Neural progenitor cell (in vitro differentiated cells): ENCODE data around the gene PRPH. TPM values are rescaled to one million over a fixed set of nuclear protein-coding genes. Genes with fewer than 3 reads are reported as not detected.

ENCODE experiments used
- DNase-seq: peaks from one replicate; pipeline ENCODE4 v3.0.0-alpha.2; 2016; ENCODE audit warnings: low spot score
- H2AFZ ChIP-seq: fragments of 200-600 bp; sonication (generic); replicated peaks from 2 replicates; pipeline ENCODE4 v1.6.1; 2016; ENCODE audit warnings: antibody characterized with exemption
- H3F3A ChIP-seq: fragments of 200-600 bp; sonication (generic); 2 replicates; pipeline ENCODE4 v1.6.1; 2016; ENCODE audit warnings: antibody characterized with exemption, low read depth
- H3K27ac ChIP-seq: fragments of 200-600 bp; sonication (generic); 2 replicates; pipeline ENCODE4 v1.5.1; 2016; ENCODE audit warnings: mild to moderate bottlenecking
- H3K27me3 ChIP-seq: fragments of 200-600 bp; sonication (generic); 2 replicates; pipeline ENCODE4 v1.6.1; 2016; ENCODE audit warnings: mild to moderate bottlenecking, moderate library complexity
- H3K36me3 ChIP-seq: fragments of 200-600 bp; sonication (generic); 2 replicates; pipeline ENCODE4 v1.5.1; 2016
- H3K4me1 ChIP-seq: fragments of 200-600 bp; sonication (generic); 2 replicates; pipeline ENCODE4 v1.6.1; 2016; ENCODE audit warnings: mixed run types
- H3K4me2 ChIP-seq: fragments of 200-600 bp; sonication (generic); 2 replicates; pipeline ENCODE4 v1.6.1; 2016
- H3K4me3 ChIP-seq: fragments of 200-600 bp; sonication (generic); 2 replicates; pipeline ENCODE4 v1.5.1; 2016
- H3K79me2 ChIP-seq: fragments of 200-600 bp; sonication (generic); 2 replicates; pipeline ENCODE4 v1.6.1; 2016; ENCODE audit warnings: low read depth
- H3K9ac ChIP-seq: fragments of 200-600 bp; sonication (generic); 2 replicates; pipeline ENCODE4 v1.6.1; 2016
- H3K9me3 ChIP-seq: fragments of 200-600 bp; sonication (generic); 2 replicates; pipeline ENCODE4 v1.5.1; 2016; ENCODE audit warnings: low read depth
- H4K20me1 ChIP-seq: fragments of 200-600 bp; sonication (generic); 2 replicates; pipeline ENCODE4 v1.6.1; 2016; ENCODE audit warnings: low read depth
- H3K27ac Mint-ChIP-seq: 3 replicates; pipeline ENCODE4 v1.8.0; 2021; ENCODE audit warnings: mixed read lengths
- H3K27me3 Mint-ChIP-seq: 2 replicates; pipeline ENCODE4 v1.8.0; 2022; ENCODE audit warnings: low read depth, mild to moderate bottlenecking, inconsistent platforms, moderate library complexity, mixed read lengths; ENCODE audit not compliant: insufficient read depth
- H3K36me3 Mint-ChIP-seq: 3 replicates; pipeline ENCODE4 v1.8.0; 2021; ENCODE audit warnings: mixed read lengths
- H3K4me1 Mint-ChIP-seq: 3 replicates; pipeline ENCODE4 v1.8.0; 2021; ENCODE audit warnings: mixed read lengths
- H3K4me3 Mint-ChIP-seq: 3 replicates; pipeline ENCODE4 v1.8.0; 2021; ENCODE audit warnings: mild to moderate bottlenecking, moderate library complexity, mixed read lengths
- H3K9me3 Mint-ChIP-seq: 3 replicates; pipeline ENCODE4 v1.8.0; 2020; ENCODE audit warnings: mixed read lengths
- EZH2 ChIP-seq: fragments of 200-600 bp; sonication (generic); IDR thresholded peaks from 2 replicates; pipeline ENCODE4 v1.6.1; 2017; ENCODE audit warnings: antibody characterized with exemption, mild to moderate bottlenecking, moderate library complexity
- EZH2phosphoT487 ChIP-seq: fragments of 200-600 bp; sonication (generic); IDR thresholded peaks from 2 replicates; pipeline ENCODE4 v1.6.1; 2017; ENCODE audit warnings: antibody characterized with exemption
- total RNA-seq: library from RNA; depleted of rRNA; stranded (reverse); fragments of >200 nt; gene quantifications from 2 replicates; pipeline ENCODE4 v1.2.3, GENCODE V29; 2015; ENCODE audit warnings: low replicate concordance
- TF ChIP-seq, protein P1 (sequence below): fragments of 200-600 bp; sonication (generic); IDR thresholded peaks from 2 replicates; pipeline ENCODE4 v1.5.1; 2017; ENCODE audit warnings: antibody characterized with exemption, mild to moderate bottlenecking

Gene PRPH
- total RNA-seq, 1 donor from 2014 or later, result not detected

DNA sequence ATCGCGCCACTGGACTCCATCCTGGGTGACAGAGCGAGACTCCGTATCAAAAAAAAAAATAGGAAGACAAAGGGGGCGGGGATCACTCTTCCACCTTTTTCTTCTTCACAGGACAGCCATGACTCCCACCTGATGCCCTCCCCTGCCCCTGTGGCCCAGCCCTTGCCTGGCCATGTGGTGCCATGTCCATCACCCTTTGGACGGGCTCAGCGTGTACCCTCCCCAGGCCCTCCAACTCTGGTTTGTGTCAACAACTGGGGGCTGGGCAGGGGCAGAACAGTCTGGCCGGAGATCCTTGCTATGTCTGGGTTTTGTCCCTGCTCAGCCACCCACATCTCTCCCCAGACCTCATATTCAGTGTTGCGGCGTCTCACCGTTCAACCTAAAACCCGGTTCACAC lies 33.9 kb downstream of the PRPH start:
- Mint-ChIP-seq H3K27me3 (peaks cover 16% of the 10 kb centered on the region), H3K9me3 (no peaks in the 10 kb centered on the region), H3K36me3 (peaks cover 22% of the 10 kb centered on the region), H3K4me1 (peaks cover 6% of the 10 kb centered on the region), H3K27ac (no peak overlapping the region), H3K4me3 (no peak overlapping the region)
- H3K9ac ChIP-seq, result no peak overlapping the region
- H2AFZ ChIP-seq, result no peak overlapping the region
- no peak overlapping the region for H3K27ac ChIP-seq
- peaks cover 12% of the 10 kb centered on the region for H4K20me1 ChIP-seq
- no peak overlapping the region for H3K4me2 ChIP-seq
- no peaks in the 10 kb centered on the region for H3K9me3 ChIP-seq
- H3K27me3 ChIP-seq, result peaks cover 21% of the 10 kb centered on the region
- H3K4me1 ChIP-seq, result peaks cover 6% of the 10 kb centered on the region
- no peak for DNase-seq
- no peak for TF ChIP-seq EZH2phosphoT487
- no peak for TF ChIP-seq EZH2
- TF ChIP-seq, protein P1, sequence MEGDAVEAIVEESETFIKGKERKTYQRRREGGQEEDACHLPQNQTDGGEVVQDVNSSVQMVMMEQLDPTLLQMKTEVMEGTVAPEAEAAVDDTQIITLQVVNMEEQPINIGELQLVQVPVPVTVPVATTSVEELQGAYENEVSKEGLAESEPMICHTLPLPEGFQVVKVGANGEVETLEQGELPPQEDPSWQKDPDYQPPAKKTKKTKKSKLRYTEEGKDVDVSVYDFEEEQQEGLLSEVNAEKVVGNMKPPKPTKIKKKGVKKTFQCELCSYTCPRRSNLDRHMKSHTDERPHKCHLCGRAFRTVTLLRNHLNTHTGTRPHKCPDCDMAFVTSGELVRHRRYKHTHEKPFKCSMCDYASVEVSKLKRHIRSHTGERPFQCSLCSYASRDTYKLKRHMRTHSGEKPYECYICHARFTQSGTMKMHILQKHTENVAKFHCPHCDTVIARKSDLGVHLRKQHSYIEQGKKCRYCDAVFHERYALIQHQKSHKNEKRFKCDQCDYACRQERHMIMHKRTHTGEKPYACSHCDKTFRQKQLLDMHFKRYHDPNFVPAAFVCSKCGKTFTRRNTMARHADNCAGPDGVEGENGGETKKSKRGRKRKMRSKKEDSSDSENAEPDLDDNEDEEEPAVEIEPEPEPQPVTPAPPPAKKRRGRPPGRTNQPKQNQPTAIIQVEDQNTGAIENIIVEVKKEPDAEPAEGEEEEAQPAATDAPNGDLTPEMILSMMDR, result no peak
- peaks cover 21% of the 10 kb centered on the region for H3F3A ChIP-seq
- H3K79me2 ChIP-seq, result peaks cover 8% of the 10 kb centered on the region
- no peak overlapping the region for H3K4me3 ChIP-seq
- no peaks in the 10 kb centered on the region for H3K36me3 ChIP-seq

DNA sequence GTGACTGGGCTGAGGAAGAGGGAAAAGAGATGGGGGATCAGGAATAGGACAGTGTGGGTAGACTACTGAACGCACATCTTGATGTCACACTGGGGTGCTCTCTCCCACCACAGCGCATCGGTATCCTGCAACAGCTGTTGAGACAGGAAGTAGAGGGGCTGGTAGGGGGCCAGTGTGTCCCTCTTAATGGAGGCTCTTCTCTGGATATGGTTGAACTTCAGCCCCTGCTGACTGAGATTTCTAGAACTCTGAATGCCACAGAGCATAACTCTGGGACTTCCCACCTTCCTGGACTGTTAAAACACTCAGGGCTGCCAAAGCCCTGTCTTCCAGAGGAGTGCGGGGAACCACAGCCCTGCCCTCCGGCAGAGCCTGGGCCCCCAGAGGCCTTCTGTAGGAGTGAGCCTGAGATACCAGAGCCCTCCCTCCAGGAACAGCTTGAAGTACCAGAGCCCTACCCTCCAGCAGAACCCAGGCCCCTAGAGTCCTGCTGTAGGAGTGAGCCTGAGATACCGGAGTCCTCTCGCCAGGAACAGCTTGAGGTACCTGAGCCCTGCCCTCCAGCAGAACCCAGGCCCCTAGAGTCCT lies 35.2 kb downstream of the PRPH start:
- H3K4me3 Mint-ChIP-seq, result no peak overlapping the region
- no peak overlapping the region for H3K27ac Mint-ChIP-seq

DNA sequence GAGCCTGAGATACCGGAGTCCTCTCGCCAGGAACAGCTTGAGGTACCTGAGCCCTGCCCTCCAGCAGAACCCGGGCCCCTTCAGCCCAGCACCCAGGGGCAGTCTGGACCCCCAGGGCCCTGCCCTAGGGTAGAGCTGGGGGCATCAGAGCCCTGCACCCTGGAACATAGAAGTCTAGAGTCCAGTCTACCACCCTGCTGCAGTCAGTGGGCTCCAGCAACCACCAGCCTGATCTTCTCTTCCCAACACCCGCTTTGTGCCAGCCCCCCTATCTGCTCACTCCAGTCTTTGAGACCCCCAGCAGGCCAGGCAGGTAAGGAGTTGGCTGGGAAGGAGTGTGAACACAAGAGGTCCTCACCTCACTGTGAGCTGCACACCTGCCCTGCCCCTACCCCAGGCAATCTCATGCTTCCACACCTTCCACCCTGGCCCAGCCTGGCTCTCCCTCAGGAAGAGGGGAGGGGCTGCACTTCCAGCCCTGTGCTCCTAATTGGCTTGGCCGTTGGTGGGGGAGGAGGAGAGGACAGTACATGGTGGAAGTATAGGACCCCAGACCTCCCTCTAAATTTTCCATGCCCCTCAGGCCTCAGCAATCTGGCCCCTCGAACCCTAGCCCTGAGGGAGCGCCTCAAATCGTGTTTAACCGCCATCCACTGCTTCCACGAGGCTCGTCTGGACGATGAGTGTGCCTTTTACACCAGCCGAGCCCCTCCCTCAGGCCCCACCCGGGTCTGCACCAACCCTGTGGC lies 35.9 kb downstream of the PRPH start:
- H3K27ac Mint-ChIP-seq, result no peak overlapping the region
- no peak for DNase-seq
- H3K36me3 ChIP-seq, result no peaks in the 10 kb centered on the region
- TF ChIP-seq EZH2, result no peak
- TF ChIP-seq EZH2phosphoT487, result no peak
- TF ChIP-seq, protein P1, result no peak
- peaks cover 5% of the 10 kb centered on the region for H3K4me1 Mint-ChIP-seq
- H3K27me3 Mint-ChIP-seq, result peaks cover 32% of the 10 kb centered on the region
- no peak overlapping the region for H3K4me3 ChIP-seq
- no peak overlapping the region for H3K9ac ChIP-seq
- no peak overlapping the region for H3K4me2 ChIP-seq
- H2AFZ ChIP-seq, result no peak overlapping the region
- peaks cover 33% of the 10 kb centered on the region for H3F3A ChIP-seq
- peaks cover 12% of the 10 kb centered on the region for H4K20me1 ChIP-seq
- no peak overlapping the region for H3K27ac ChIP-seq
- peaks cover 40% of the 10 kb centered on the region for H3K27me3 ChIP-seq
- H3K79me2 ChIP-seq, result no peaks in the 10 kb centered on the region
- H3K4me1 ChIP-seq, result no peaks in the 10 kb centered on the region
- H3K4me3 Mint-ChIP-seq, result no peak overlapping the region
- peaks cover 6% of the 10 kb centered on the region for H3K9me3 Mint-ChIP-seq
- H3K9me3 ChIP-seq, result no peaks in the 10 kb centered on the region
- peaks cover 22% of the 10 kb centered on the region for H3K36me3 Mint-ChIP-seq

More for the DNA sequence above, 35.2 kb downstream of the PRPH start:
- Mint-ChIP-seq H3K9me3 (peaks cover 3% of the 10 kb centered on the region), H3K36me3 (peaks cover 19% of the 10 kb centered on the region), H3K4me1 (no peaks in the 10 kb centered on the region), H3K27me3 (peaks cover 26% of the 10 kb centered on the region)
- no peaks in the 10 kb centered on the region for H3K9me3 ChIP-seq
- H2AFZ ChIP-seq, result no peak overlapping the region
- no peaks in the 10 kb centered on the region for H3K4me1 ChIP-seq
- no peak overlapping the region for H3K9ac ChIP-seq
- no peaks in the 10 kb centered on the region for H3K79me2 ChIP-seq
- no peak overlapping the region for H3K27ac ChIP-seq
- no peak overlapping the region for H3K4me3 ChIP-seq
- H3F3A ChIP-seq, result peaks cover 26% of the 10 kb centered on the region
- no peak for DNase-seq
- no peak overlapping the region for H3K4me2 ChIP-seq
- H3K27me3 ChIP-seq, result peaks cover 34% of the 10 kb centered on the region
- peaks cover 12% of the 10 kb centered on the region for H4K20me1 ChIP-seq
- TF ChIP-seq EZH2phosphoT487 (no peak), EZH2 (no peak)
- TF ChIP-seq, protein P1, result no peak
- H3K36me3 ChIP-seq, result no peaks in the 10 kb centered on the region
